ENCODE measurements around the gene RTN1.

The RTN1 gene

DNA sequence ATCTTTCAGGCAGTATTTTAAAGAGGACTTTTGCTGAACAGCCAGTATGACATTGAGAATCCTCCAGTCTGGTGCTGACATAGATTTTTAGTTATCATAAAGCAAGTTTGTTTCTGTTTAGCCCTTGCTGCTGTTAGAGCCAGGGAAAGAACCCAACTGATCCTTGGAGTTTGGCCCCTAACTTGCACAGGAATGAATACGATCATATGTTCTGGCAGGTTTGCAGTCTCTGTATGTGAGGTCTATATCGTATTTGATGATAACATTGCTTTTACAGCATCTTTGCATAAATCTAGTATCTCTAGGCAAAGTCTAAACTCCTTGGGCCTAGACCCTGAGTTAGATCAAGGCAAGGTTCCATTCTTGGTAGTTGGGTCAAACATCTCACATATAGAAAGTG, 289.7 kb downstream of the RTN1 start:
- no peak overlapping the region for H3K27ac ChIP-seq (ENCODE audit: low read depth in 2 of 2, low read length in 2 of 2)

DNA sequence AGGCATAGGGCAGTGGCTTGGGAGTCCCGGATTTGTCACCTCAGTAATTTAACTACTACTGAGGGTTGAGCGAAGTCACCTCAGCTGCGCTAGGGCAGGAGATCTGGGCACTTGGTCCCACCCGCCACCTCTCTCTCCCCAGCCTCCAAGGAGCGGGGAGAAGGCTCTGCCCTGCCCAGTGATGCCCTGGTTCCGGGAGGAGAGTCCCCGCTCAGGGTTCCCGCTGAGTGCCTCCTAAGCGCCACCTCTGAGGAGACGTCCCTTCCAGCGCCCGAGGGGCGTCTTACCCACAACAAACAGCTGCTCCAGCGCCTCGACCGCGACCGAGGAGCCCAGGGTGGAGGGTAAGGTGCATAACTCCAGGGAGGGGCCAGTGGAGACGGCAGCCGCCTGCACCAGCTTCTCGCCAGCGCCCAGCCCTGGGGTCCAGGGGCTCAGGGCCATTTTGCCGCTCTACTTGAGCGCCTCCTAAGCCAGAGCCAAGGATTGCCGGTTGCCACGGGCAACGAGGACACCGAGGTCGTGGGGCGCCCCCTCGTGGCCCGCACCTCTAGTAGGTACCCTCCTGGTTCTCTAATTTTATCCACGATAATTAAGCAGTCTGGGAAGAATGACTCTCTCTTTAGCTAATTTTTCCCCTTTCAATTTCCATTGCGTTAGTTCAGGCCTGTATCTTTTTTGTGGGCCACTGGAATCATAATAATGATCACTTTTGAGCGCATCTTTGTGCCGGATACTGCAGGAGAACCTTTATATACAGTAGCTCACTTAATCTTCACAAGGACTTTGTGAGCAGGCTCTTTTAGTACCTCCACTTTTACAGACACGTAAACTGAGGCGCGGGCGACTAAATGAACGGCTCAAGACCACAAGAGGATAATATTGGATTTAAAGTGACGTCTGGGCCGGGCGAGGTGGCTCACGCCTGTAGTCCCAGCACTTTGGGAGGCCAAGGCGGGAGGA, 294.0 kb downstream of the RTN1 start, which contains the start of gene CCDC175:
Gene CCDC175, minus strand, starts transcription at position 481 of the 963 bp plus-strand sequence. Its CDS starts 37 bp downstream, at position 444.
- Histone ChIP-seq H3K9ac (ENCODE audit: low read depth in 1 of 2, low read length in 2 of 2) (peak within 1 kb of the TSS; percentile 56 to 71), H3K4me1 (ENCODE audit: control insufficient read depth in 2 of 2, insufficient read depth in 2 of 2, low read length in 2 of 2) (peaks cover 0 to 4% of the 10 kb centered on the region in 2 donors)

More for the DNA sequence above, 289.7 kb downstream of the RTN1 start:
- Histone ChIP-seq H3K4me1 (ENCODE audit: control insufficient read depth in 2 of 2, insufficient read depth in 2 of 2, low read length in 2 of 2) (peaks cover 0 to 4% of the 10 kb centered on the region in 2 donors), H3K9me3 (ENCODE audit: control insufficient read depth in 2 of 2, low read length in 2 of 2) (no peaks in the 10 kb centered on the region), H3K27me3 (ENCODE audit: control insufficient read depth in 2 of 2, insufficient read depth in 2 of 2, low read length in 2 of 2) (no peaks in the 10 kb centered on the region), H3K4me3 (ENCODE audit: low read length in 2 of 2) (no peak overlapping the region), H3K9ac (ENCODE audit: low read depth in 1 of 2, low read length in 2 of 2) (no peak overlapping the region), H3K36me3 (ENCODE audit: control insufficient read depth in 2 of 2, insufficient read depth in 2 of 2, low read length in 2 of 2) (no peaks in the 10 kb centered on the region)

GRCh38 chr14:59570122-59570521, 300.5 kb downstream of the RTN1 start:
- Histone ChIP-seq H3K27ac (ENCODE audit: low read depth in 2 of 2, low read length in 2 of 2) (no peak overlapping the region), H3K36me3 (ENCODE audit: control insufficient read depth in 2 of 2, insufficient read depth in 2 of 2, low read length in 2 of 2) (no peaks in the 10 kb centered on the region), H3K4me1 (ENCODE audit: control insufficient read depth in 2 of 2, insufficient read depth in 2 of 2, low read length in 2 of 2) (peaks cover 5 to 11% of the 10 kb centered on the region in 2 donors), H3K4me3 (ENCODE audit: low read length in 2 of 2) (no peak overlapping the region), H3K9ac (ENCODE audit: low read depth in 1 of 2, low read length in 2 of 2) (no peak overlapping the region), H3K9me3 (ENCODE audit: control insufficient read depth in 2 of 2, low read length in 2 of 2) (no peaks in the 10 kb centered on the region), H3K27me3 (ENCODE audit: control insufficient read depth in 2 of 2, insufficient read depth in 2 of 2, low read length in 2 of 2) (no peaks in the 10 kb centered on the region)

More for the DNA sequence above, 294.0 kb downstream of the RTN1 start, which contains the start of gene CCDC175:
- no peaks in the 10 kb centered on the region for H3K9me3 ChIP-seq (ENCODE audit: control insufficient read depth in 2 of 2, low read length in 2 of 2)
- H3K4me3 ChIP-seq (ENCODE audit: low read length in 2 of 2) = peak within 1 kb of the TSS; percentile 67 to 77
- no peaks in the 10 kb centered on the region for H3K36me3 ChIP-seq (ENCODE audit: control insufficient read depth in 2 of 2, insufficient read depth in 2 of 2, low read length in 2 of 2)
- H3K27ac ChIP-seq (ENCODE audit: low read depth in 2 of 2, low read length in 2 of 2) = no peak within 1 kb of the TSS
- H3K27me3 ChIP-seq (ENCODE audit: control insufficient read depth in 2 of 2, insufficient read depth in 2 of 2, low read length in 2 of 2) = no peaks in the 10 kb centered on the region

GRCh38 chr14:59566725-59567124, 303.9 kb downstream of the RTN1 start:
- peak overlapping the region in 1 of 2 donors; percentile 15 for H3K27ac ChIP-seq (ENCODE audit: low read depth in 2 of 2, low read length in 2 of 2)
- H3K4me3 ChIP-seq (ENCODE audit: low read length in 2 of 2) = no peak overlapping the region
- H3K9me3 ChIP-seq (ENCODE audit: control insufficient read depth in 2 of 2, low read length in 2 of 2) = no peaks in the 10 kb centered on the region
- H3K27me3 ChIP-seq (ENCODE audit: control insufficient read depth in 2 of 2, insufficient read depth in 2 of 2, low read length in 2 of 2) = no peaks in the 10 kb centered on the region
- peaks cover 5 to 17% of the 10 kb centered on the region in 2 donors for H3K4me1 ChIP-seq (ENCODE audit: control insufficient read depth in 2 of 2, insufficient read depth in 2 of 2, low read length in 2 of 2)
- no peaks in the 10 kb centered on the region for H3K36me3 ChIP-seq (ENCODE audit: control insufficient read depth in 2 of 2, insufficient read depth in 2 of 2, low read length in 2 of 2)
- H3K9ac ChIP-seq (ENCODE audit: low read depth in 1 of 2, low read length in 2 of 2) = no peak overlapping the region

DNA sequence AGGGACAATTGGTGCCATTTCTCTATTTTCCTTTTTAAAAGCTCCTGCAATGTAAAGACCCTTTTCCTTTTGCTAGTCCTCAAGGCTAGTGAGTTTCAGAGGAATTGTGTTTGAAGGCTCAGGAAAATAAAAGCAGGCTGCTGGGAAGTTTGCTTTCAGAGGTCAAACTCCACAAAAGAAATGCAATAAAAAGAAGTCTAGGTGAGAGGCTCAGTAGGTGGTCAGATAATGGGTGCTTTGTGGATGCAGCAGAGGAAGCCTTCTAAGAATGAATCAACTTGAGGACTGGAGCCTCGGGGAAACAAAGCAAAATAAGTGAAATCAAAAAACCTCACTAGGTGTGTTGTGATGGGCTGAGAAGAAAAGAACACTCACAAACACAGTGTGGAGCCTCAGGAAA, 304.3 kb downstream of the RTN1 start:
- Histone ChIP-seq H3K4me3 (ENCODE audit: low read length in 2 of 2) (peak overlapping the region in 1 of 2 donors; percentile 24), H3K36me3 (ENCODE audit: control insufficient read depth in 2 of 2, insufficient read depth in 2 of 2, low read length in 2 of 2) (no peaks in the 10 kb centered on the region), H3K27ac (ENCODE audit: low read depth in 2 of 2, low read length in 2 of 2) (peak overlapping the region in 1 of 2 donors; percentile 15), H3K27me3 (ENCODE audit: control insufficient read depth in 2 of 2, insufficient read depth in 2 of 2, low read length in 2 of 2) (no peaks in the 10 kb centered on the region), H3K9ac (ENCODE audit: low read depth in 1 of 2, low read length in 2 of 2) (no peak overlapping the region), H3K4me1 (ENCODE audit: control insufficient read depth in 2 of 2, insufficient read depth in 2 of 2, low read length in 2 of 2) (peaks cover 5 to 17% of the 10 kb centered on the region in 2 donors), H3K9me3 (ENCODE audit: control insufficient read depth in 2 of 2, low read length in 2 of 2) (no peaks in the 10 kb centered on the region)

GRCh38 chr14:59565087-59565486, 305.5 kb downstream of the RTN1 start:
- Histone ChIP-seq H3K27ac (ENCODE audit: low read depth in 2 of 2, low read length in 2 of 2) (peak overlapping the region in 1 of 2 donors; percentile 15), H3K4me3 (ENCODE audit: low read length in 2 of 2) (peak overlapping the region; percentile 20 to 37), H3K9me3 (ENCODE audit: control insufficient read depth in 2 of 2, low read length in 2 of 2) (no peaks in the 10 kb centered on the region)

GRCh38 chr14:59564366-59564765, 306.2 kb downstream of the RTN1 start:
- no peak overlapping the region for H3K27ac ChIP-seq (ENCODE audit: low read depth in 2 of 2, low read length in 2 of 2)
- no peak overlapping the region for H3K9ac ChIP-seq (ENCODE audit: low read depth in 1 of 2, low read length in 2 of 2)

More at GRCh38 chr14:59565087-59565486, 305.5 kb downstream of the RTN1 start:
- no peak overlapping the region for H3K9ac ChIP-seq (ENCODE audit: low read depth in 1 of 2, low read length in 2 of 2)
- H3K36me3 ChIP-seq (ENCODE audit: control insufficient read depth in 2 of 2, insufficient read depth in 2 of 2, low read length in 2 of 2) = no peaks in the 10 kb centered on the region
- no peaks in the 10 kb centered on the region for H3K27me3 ChIP-seq (ENCODE audit: control insufficient read depth in 2 of 2, insufficient read depth in 2 of 2, low read length in 2 of 2)
- peaks cover 5 to 17% of the 10 kb centered on the region in 2 donors for H3K4me1 ChIP-seq (ENCODE audit: control insufficient read depth in 2 of 2, insufficient read depth in 2 of 2, low read length in 2 of 2)

DNA sequence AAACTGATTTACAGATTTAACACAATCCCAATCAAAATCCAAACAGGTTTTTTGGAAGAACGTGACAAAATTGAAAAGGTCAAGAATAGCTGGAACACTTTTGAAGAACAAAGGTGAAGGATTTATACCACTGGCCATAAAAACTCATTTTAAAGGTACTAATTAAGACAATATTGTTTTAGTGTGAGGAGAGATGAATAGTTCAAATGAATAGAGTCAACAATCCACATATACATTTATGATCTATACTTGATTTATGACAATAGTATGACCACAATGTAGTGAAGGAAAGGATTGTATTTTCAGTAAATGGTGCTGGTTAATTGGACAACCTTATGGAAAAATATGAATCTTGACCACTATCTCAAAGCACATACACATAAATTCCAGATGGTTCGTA, 323.3 kb downstream of the RTN1 start:
- H3K27ac ChIP-seq (ENCODE audit: low read depth in 2 of 2, low read length in 2 of 2) = no peak overlapping the region
- H3K4me3 ChIP-seq (ENCODE audit: low read length in 2 of 2) = no peak overlapping the region
- H3K36me3 ChIP-seq (ENCODE audit: control insufficient read depth in 2 of 2, insufficient read depth in 2 of 2, low read length in 2 of 2) = no peaks in the 10 kb centered on the region
- no peaks in the 10 kb centered on the region for H3K27me3 ChIP-seq (ENCODE audit: control insufficient read depth in 2 of 2, insufficient read depth in 2 of 2, low read length in 2 of 2)
- H3K9ac ChIP-seq (ENCODE audit: low read depth in 1 of 2, low read length in 2 of 2) = no peak overlapping the region
- H3K9me3 ChIP-seq (ENCODE audit: control insufficient read depth in 2 of 2, low read length in 2 of 2) = no peaks in the 10 kb centered on the region
- no peaks in the 10 kb centered on the region for H3K4me1 ChIP-seq (ENCODE audit: control insufficient read depth in 2 of 2, insufficient read depth in 2 of 2, low read length in 2 of 2)

More at GRCh38 chr14:59564366-59564765, 306.2 kb downstream of the RTN1 start:
- peak overlapping the region in 1 of 2 donors; percentile 20 for H3K4me3 ChIP-seq (ENCODE audit: low read length in 2 of 2)
- no peaks in the 10 kb centered on the region for H3K9me3 ChIP-seq (ENCODE audit: control insufficient read depth in 2 of 2, low read length in 2 of 2)
- no peaks in the 10 kb centered on the region for H3K36me3 ChIP-seq (ENCODE audit: control insufficient read depth in 2 of 2, insufficient read depth in 2 of 2, low read length in 2 of 2)
- no peaks in the 10 kb centered on the region for H3K27me3 ChIP-seq (ENCODE audit: control insufficient read depth in 2 of 2, insufficient read depth in 2 of 2, low read length in 2 of 2)
- H3K4me1 ChIP-seq (ENCODE audit: control insufficient read depth in 2 of 2, insufficient read depth in 2 of 2, low read length in 2 of 2) = peaks cover 3 to 17% of the 10 kb centered on the region in 2 donors
